RWPE2 (cell line): ENCODE measurements around the gene HDAC4.

ENCODE experiments used
- ATAC-seq: fragments of 200-7000 bp; cut with Tn5 transposase; 3 replicates; pipeline ENCODE4 v1.9.1; 2021; ENCODE audit warnings: low read depth
- DNase-seq: peaks from one replicate; pipeline ENCODE4 v3.0.0-alpha.2; 2020; ENCODE audit warnings: low spot score
- H3K27ac ChIP-seq: fragments of 450-650 bp; 2 replicates; pipeline ENCODE4 v1.5.1; 2017; ENCODE audit warnings: mild to moderate bottlenecking; ENCODE audit not compliant: poor library complexity, severe bottlenecking
- H3K27me3 ChIP-seq: fragments of 250-450 bp; sonication (Bioruptor Pico); 2 replicates; pipeline ENCODE4 v1.5.1; 2021; ENCODE audit warnings: mild to moderate bottlenecking, moderate library complexity; ENCODE audit not compliant: insufficient read depth, poor library complexity, severe bottlenecking
- H3K36me3 ChIP-seq: fragments of 250-450 bp; sonication (Bioruptor Pico); 2 replicates; pipeline ENCODE4 v1.5.1; 2020; ENCODE audit warnings: low read depth, mild to moderate bottlenecking, moderate library complexity
- H3K4me1 ChIP-seq: fragments of 250-450 bp; sonication (Bioruptor Pico); 2 replicates; pipeline ENCODE4 v1.5.1; 2021; ENCODE audit warnings: mild to moderate bottlenecking, moderate library complexity; ENCODE audit not compliant: insufficient read depth, poor library complexity, severe bottlenecking
- H3K4me3 ChIP-seq: fragments of 250-450 bp; sonication (Bioruptor Pico); 2 replicates; pipeline ENCODE4 v1.5.1; 2021; ENCODE audit warnings: mild to moderate bottlenecking, moderate library complexity; ENCODE audit not compliant: severe bottlenecking
- H3K9me3 ChIP-seq: fragments of 250-450 bp; sonication (Bioruptor Pico); 2 replicates; pipeline ENCODE4 v1.5.1; 2021; ENCODE audit warnings: mild to moderate bottlenecking, moderate library complexity; ENCODE audit not compliant: severe bottlenecking
- TF ChIP-seq, protein P1 (sequence below): fragments of 450-650 bp; IDR thresholded peaks from one replicate; pipeline ENCODE4 v1.5.1; 2017; ENCODE audit warnings: mild to moderate bottlenecking, moderate library complexity; ENCODE audit not compliant: poor library complexity, severe bottlenecking

Gene HDAC4

DNA sequence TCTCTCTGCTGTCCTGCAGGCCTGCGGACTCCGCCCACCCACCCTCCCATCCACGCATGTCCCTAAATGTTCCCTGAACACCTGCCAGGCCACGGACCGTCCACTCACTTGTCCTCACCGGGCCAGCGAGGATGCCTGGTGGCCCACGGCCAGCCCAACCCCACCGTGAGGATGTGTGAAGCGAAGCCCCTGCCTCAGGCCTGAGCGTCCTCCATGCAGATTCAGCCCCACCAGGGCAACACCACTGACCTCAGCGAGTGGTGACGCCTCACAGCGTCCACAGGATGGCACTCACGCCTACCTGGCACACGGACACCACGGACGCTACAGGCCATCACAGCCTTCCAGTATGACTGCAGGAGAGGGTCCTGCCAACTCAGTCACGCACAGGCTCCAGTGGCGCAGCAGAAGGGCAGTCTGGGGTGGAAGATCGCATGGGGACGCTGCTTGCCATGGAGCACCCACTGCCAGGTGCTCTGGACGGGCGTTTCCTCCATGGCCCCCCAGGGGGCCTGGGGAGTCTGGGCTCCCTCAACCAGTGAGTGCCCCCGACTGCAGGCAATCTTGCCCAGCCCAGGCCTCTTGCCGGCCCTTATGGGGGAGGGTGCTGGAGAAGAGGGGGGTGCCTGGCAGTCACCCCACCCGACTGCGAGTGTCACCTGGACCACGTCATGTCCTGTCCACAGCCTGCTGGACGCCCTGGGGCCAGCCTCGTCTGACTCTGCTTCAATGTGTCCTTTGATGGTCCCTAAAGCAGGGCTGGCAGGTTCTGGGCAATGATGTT lies 25.4 kb downstream of the HDAC4 start:
- H3K27me3 ChIP-seq, result no peaks in the 10 kb centered on the region
- ATAC-seq (peak; percentile 17; the same call in 1 of the 3 replicates), DNase-seq (peak; percentile 55)
- TF ChIP-seq, protein P1, sequence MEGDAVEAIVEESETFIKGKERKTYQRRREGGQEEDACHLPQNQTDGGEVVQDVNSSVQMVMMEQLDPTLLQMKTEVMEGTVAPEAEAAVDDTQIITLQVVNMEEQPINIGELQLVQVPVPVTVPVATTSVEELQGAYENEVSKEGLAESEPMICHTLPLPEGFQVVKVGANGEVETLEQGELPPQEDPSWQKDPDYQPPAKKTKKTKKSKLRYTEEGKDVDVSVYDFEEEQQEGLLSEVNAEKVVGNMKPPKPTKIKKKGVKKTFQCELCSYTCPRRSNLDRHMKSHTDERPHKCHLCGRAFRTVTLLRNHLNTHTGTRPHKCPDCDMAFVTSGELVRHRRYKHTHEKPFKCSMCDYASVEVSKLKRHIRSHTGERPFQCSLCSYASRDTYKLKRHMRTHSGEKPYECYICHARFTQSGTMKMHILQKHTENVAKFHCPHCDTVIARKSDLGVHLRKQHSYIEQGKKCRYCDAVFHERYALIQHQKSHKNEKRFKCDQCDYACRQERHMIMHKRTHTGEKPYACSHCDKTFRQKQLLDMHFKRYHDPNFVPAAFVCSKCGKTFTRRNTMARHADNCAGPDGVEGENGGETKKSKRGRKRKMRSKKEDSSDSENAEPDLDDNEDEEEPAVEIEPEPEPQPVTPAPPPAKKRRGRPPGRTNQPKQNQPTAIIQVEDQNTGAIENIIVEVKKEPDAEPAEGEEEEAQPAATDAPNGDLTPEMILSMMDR, result no peak
- H3K27ac ChIP-seq, result no peak overlapping the region
- H3K36me3 ChIP-seq, result no peaks in the 10 kb centered on the region
- no peaks in the 10 kb centered on the region for H3K9me3 ChIP-seq
- H3K4me1 ChIP-seq, result no peaks in the 10 kb centered on the region
- H3K4me3 ChIP-seq, result no peak overlapping the region

DNA sequence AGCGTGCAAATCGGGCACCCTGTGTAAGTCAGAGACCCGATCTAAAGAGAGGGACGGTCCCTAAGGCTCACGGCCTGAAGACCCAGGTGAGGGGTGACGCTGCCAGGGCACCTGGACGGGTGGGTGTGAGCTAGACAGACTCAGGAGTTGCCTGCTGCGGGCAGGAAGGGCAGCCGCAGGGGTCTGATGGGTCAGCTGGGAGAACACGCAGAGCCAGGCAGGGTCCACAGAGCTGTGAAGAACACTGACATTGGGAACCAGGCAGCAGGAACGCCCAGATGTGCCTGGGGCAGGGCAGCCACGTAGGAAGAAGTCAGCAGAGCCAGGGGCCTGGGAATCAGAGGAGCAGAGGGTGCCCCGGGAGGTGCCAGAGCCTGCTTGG lies 25.9 kb downstream of the HDAC4 start:
- DNase-seq, result peak; percentile 49
- H3K4me3 ChIP-seq, result no peak overlapping the region
- H3K4me1 ChIP-seq, result no peaks in the 10 kb centered on the region
- ATAC-seq, result no peak
- no peaks in the 10 kb centered on the region for H3K9me3 ChIP-seq
- no peaks in the 10 kb centered on the region for H3K27me3 ChIP-seq
- TF ChIP-seq, protein P1, result no peak
- no peaks in the 10 kb centered on the region for H3K36me3 ChIP-seq
- H3K27ac ChIP-seq, result no peak overlapping the region

DNA sequence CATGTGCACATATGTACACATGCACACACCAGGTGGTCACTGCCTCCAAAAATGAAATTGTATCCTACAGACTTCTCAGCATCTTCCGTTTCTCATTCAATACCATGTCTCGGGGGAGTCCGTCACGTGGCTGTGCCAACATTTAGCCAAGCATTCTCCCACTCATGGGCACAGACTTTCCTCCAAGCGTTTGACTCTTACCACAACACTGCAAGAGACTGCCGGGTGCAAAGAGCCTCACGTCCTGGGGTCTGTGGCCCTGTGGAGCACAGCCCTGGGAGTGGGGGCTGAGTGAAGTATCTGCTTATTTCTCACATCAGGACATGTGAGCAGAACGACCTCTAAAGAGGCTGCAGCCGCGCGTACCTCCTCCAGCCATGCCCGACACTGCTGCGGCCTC lies 28.0 kb downstream of the HDAC4 start:
- Histone ChIP-seq H3K27ac (no peak overlapping the region), H3K9me3 (no peaks in the 10 kb centered on the region), H3K4me1 (no peaks in the 10 kb centered on the region), H3K27me3 (no peaks in the 10 kb centered on the region), H3K4me3 (no peak overlapping the region), H3K36me3 (no peaks in the 10 kb centered on the region; the same call in 1 of the 2 replicates)
- ATAC-seq (no peak), DNase-seq (no peak)
- TF ChIP-seq, protein P1, result no peak

DNA sequence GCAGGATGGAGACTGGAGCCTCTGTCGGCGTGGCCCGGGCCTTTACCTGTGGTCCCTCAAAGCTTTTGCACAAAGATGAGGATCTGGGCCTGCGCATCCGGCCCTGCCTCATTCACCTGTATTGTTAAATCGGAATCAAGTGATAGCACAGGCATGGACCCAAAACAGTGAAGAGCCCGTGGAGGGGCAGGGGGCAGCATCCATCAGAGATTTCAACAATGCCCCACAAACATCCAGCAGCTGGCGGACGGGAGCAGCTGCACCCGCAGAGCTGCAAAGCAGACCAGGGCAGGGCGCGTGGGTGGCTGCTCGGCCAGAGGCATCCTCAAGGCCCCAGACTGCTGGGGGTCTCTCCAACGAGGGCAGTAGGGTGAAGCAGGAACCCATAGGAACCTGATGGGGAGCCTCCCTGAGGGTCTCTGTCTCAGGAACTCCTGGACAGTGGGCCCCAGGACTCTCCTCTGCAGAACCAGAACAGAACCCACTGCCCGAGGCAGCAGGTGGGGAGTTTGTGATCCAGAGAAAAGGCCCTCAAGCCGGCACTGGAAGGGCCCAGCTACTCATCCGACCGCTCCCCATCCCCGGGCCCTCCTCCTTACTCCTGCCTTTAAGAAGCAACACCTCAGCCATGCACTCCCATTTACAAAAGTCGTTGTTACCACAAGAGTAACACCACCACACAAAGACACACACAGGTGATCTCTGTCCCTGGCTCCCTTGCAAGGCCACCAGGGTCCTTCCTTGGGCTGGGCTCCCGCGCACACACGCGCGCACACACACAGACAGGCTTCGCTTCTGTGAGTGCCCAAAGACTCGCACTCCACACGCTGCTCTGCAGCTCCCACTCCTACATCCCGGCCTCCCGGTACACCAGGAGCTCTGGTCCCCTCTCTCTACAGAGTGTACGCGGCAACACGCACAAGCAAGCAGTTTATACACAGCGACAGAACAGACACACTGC lies 28.8 kb downstream of the HDAC4 start:
- ATAC-seq, result no peak
- H3K4me1 ChIP-seq, result no peaks in the 10 kb centered on the region
- H3K36me3 ChIP-seq, result no peaks in the 10 kb centered on the region; the same call in 1 of the 2 replicates

More for the DNA sequence above, 28.8 kb downstream of the HDAC4 start:
- Histone ChIP-seq H3K27ac (no peak overlapping the region), H3K9me3 (no peaks in the 10 kb centered on the region), H3K4me3 (no peak overlapping the region), H3K27me3 (no peaks in the 10 kb centered on the region)
- TF ChIP-seq, protein P1, result no peak
- DNase-seq, result peak; percentile 42
